KG1 (cell line): ENCODE results near the gene ZFAND6.

ENCODE experiments used
- DNase-seq: peaks from one replicate; lab custom pipeline; 2025; lab: John Stamatoyannopoulos, UW

The ZFAND6 gene

DNA sequence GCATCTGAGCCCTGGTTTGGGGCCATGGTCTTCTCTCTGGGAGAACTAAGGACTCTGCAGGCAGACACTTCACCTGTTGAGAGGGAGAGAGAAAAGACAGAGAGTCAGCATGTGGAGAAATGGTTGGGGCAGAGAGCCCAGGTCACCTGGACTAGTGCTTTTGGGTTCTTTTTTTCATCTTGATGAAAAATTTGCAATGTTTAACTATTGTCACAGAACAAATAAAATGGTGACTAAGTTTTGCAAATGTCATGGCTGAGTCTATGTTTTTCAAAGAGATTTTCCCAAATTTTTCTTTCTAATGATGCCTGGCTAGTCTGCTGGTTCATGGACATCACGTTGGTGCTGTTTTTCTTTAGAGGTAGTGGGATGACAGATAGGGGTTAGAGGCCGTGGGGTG is 111.1 kb downstream of the ZFAND6 start:
- DNase-seq = no peak

DNA sequence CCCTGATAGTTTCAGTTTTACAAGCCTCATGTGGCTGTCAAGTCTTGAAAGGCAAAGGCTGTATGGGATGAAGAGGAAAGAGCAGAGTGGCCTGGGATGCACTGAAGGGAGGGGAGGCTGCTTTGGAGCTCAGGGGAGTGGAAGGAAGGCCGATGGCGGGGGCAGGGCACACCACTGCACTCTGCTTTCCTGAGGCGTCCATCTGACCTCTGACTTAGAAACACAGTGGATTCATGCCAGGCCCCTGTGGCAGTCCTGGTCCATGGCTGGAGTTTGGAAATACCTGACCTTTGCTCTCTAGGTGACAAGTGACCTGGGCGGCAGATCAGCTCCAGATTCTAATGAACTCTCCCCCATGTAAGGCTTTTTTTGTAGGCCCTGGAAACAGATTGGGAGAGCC is 112.3 kb downstream of the ZFAND6 start:
- DNase-seq = no peak

DNA sequence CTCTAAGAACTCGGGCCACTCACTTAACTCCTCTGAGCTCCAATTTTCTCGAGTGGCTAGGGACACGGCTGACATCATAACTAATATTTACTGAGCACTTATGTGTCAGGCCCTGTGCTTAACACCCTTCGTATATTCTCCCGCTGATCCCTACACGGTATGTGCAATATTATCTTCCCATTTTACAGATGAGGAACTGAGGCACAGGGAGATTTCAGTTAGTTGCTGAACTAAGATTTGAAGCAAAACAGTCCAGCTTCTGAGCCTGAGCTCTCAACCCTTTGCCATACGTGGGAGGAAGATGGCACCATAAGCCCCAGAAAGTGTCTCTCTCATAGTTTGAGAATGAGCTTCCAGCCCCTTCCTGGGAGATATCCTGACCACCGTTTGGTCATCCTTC is 112.9 kb downstream of the ZFAND6 start:
- no peak for DNase-seq

DNA sequence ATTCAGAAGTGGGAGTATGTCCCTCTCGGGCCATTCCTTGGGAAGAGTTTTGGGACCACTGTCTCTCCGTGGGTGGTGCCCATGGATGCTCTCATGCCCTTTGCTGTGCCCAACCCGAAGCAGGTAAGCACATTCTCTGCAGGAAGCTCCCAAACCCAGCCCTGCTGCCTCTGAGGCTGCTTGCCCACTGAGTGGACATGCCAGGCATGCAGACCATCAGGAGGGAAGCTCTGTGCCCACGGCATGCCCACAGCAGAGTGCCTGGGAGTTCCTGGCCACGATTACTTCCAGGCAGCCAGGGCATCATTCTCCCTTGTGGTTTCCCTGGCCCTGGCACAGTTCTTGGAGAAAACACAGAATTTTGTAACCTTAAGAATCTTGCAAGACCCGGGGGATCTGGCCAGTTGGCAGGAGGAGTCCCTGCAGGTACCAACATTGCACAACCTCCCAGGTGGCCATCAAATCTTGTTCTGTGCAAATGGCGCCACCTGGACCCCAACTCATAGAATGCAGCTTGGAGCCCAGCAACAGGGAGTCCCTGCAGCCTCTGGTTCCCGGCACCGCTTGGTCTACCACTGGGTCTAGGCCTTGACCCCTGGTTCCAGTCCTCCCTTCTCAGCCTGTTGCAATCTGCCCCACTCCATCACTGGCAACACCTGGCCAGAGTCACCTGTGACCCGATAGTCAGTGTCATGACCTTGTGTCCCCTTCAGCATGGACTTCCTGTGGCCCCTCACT is 113.7 kb downstream of the ZFAND6 start:
- no peak for DNase-seq

DNA sequence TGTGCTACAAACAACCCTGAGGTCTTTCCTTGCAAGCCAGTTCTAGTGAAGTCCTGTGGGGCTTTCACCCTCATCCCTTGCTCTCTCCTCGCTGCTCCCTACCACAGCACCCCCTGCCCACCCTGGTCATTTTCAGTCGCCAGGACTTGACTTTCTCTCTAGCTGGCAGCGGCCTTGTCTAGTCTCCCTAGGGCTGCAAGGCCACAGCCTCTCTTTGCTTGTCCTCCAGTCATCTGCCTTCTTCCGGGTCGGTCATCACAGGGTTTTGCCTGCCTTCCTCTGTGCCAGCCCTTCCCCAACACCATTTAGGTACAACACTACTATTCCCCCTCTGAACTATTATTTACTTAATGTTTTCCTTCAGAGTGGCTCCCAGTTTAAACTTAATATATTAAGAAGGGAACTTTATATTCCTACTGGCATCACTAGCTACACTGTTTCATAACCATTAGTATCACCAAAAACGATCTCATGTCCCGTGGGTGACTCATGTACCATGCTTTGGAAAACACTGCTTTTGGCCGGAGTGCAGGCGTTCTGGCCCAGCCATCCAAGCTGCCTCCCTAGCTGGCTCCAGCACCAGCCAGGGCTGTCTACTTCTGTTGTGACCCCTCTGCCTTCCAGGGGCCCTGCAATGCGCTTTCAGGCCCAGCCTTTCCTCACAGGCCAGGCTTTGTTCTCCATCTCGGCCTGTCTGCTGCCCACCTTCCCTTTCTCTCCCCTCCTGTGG is 114.7 kb downstream of the ZFAND6 start:
- no peak for DNase-seq

DNA sequence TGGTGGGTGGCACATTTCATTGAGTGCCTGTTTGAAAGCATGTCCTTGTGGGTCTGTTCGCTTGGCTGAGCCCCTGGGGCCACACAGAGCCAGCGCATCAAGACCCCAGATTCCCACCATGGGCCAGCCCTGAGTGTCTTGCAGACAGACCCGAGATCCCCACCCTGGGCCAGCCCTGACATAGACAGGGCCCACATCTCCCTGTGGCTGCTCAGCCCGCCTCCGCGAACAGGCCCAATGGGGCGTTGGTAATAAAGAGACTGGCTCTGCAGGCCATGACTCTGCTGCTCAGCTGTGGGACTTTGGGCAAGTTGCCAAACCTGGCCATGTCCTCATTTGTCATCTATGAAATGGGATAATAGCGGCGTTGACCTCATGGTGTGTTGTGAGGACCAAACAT is 116.0 kb downstream of the ZFAND6 start:
- DNase-seq = no peak

DNA sequence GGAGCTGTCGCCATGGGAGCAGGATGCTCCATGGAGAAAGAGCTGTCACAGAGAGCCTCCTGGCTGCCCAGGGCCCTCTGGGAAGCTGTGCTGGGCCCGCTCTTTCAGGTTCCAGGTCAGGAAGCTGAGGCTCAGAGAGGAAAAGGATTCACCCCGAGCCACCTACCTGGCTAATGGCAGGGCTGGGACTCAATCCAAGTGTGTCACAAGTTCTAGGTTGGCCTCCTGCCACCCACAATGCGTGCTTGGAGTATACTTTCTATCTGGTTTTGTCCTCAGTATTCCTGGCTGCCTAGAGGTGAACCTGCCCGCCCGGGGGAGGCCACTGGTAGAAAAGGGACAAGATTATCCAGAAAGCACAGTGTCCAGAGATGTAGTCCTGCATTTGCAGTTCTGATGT is 117.0 kb downstream of the ZFAND6 start:
- no peak for DNase-seq

DNA sequence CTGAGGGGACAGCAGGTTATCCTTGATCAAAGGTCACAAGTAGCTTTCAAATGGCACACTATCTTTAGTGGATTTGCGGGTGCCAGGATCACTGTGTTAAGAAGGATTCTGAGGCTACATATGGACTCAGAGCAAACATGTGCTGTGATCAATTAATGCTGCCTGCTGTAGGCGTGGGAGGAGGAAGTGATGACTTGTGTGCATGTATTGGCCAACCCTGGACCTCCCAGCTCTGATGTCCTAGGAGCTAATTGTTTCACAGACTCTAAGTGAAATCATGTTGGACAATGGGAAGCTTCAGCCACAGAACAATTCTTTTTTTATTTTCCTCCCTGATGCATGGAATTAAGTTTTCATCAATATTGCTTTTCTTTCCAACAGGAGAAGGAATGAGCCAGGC is 117.7 kb downstream of the ZFAND6 start:
- no peak for DNase-seq

DNA sequence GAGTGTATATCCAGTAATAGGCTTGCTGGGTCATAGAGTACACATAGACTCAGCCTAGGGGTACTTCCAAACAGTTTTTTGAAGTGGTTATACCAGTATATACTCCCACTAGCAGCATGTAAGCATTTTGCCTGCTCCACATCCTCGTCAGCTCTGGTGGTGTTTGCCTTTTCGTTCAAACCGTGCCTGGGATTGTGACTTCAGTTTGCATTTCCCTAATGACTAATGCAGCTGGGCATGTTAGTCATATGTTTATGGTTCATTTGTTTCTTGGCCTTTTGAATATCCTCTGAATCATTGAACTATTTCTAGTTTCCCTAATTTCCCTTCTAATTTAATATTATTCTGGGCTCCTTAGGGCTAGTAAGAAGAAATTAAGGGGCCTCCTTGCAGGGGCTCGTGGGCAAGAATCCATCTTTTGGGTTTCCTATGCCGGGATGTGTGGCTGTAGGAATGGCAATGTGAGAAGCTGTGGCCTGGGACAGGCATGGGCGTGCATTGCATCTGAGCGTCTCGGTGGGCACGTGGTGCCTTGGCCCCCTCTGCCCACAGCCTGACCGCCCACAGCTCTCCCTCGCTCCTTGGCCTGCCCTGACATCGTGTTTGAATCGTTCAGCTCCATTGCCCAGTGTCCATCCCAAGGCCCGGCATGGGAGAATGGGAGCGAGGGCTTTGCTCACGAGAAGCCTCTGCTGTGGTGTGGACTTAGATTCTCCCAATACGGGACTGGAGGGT is 119.7 kb downstream of the ZFAND6 start:
- DNase-seq = no peak

DNA sequence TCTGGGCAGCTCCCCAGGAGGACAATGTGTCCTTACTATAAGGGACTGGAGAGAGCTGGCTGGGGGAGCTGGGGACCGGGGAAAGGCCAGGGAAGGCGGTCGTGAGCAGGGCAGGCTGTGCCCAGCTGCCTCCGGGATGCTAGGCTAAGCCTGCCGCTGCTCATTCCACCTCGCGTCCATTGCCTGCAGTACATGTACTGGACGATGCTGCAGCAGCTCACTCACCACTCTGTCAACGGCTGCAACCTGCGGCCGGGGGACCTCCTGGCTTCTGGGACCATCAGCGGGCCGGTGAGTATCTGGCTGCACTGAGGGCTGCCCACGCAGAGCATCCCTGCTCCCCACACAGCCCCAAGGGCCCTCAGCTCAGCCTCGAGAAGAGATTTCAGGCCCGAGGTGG is 120.5 kb downstream of the ZFAND6 start:
- DNase-seq = no peak

DNA sequence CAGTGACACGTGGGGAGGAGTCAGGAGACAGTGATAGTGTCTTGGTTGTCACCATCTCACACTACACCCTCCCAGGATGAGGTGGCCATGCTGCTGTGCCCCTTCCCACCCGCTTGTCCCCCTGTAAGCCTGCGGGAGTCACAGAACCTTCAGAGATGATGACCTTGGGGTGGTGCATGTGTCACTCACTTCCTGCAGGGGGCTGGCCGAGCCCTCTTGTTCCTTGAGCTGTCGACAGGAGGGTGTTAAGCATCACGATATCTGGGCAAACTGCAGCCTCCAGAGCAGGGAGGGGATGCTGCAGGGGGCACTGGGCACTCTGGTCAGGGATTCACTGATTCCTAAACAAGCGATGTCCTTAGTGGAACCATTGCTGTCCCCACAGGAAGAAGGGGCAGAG is 121.0 kb downstream of the ZFAND6 start:
- no peak for DNase-seq

DNA sequence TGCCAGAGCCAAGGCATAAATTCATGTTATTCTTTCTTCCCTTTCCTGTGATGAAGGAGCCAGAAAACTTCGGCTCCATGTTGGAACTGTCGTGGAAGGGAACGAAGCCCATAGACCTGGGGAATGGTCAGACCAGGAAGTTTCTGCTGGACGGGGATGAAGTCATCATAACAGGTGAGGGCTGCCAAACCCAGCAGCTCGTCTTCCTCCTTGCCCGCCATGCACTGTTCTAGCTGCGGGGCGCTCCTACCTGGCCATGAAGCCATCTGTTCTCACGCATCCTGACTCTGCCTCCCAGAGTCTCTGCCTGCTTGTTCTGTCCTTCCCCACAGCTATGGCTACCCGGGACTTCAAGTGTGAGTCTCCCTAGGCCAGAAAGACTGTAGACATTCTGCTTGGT is 121.5 kb downstream of the ZFAND6 start:
- no peak for DNase-seq

DNA sequence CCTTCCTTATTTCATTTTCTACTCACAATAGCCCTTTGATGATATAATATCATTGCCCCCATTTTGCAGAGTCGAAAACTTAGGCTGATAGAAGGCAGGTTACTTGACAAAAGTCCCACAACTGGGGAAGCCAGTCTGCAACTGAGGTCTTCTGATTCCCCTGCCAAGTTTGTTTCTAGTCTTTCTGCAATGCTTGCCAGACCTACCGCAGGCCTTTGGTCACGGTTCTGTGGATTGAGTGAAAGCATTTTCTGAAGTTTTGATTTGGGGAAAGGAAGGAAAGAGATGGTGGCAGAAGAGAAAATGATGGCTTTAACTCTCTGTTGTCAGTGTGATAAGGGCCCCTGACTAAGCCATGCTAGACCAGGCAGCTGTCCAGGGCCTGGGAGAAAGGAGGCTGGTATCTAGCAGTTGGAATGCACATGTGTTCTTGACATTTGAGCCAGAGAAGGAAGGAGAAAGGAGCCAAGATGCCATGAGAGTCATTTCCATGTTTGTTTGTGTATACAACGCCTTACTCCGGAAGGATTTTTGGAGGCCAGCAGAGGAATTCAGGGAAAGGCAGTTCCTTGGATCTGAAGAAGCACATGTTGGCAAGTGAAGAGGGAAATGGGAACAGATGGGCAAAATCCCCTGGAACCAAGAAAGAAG is 123.3 kb downstream of the ZFAND6 start:
- no peak for DNase-seq

DNA sequence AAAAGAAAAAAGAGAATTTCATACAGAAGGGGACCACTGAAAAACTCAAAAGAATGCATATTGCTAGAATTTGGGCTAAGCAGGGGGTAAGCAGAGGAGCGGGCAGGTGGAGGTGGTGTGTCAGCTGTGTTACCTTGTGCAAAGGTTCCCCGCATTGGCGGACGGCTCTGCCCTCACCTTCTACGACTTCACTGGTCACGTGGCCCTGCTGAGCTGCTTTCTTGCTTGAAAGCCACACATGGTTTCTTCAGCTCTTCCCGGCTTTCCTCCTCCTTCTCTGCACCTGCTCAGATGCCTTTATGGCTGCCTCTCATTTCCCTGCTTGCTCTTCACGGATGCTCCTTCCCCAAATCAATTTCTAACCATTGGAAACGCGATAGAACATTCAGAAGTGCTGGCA is 123.8 kb downstream of the ZFAND6 start:
- DNase-seq = no peak

DNA sequence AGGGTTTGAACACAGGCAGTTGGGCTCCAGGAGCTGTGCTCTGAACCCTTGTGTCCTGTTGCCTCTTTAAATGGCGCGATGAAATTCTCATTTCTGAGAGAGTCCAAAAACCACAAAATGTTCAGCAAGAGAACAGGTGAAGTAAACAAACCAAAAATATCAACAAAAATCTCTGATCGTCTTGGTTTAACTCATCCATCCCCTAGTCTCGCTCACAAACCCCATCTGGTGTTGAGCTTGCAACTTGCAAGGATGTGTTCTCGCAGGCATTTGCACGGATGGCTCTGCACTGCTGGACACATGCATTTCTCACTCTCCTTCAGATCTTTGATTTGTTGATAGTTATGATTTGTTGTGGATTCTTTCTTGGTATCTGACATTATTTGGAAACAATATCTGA is 124.4 kb downstream of the ZFAND6 start:
- DNase-seq = no peak

DNA sequence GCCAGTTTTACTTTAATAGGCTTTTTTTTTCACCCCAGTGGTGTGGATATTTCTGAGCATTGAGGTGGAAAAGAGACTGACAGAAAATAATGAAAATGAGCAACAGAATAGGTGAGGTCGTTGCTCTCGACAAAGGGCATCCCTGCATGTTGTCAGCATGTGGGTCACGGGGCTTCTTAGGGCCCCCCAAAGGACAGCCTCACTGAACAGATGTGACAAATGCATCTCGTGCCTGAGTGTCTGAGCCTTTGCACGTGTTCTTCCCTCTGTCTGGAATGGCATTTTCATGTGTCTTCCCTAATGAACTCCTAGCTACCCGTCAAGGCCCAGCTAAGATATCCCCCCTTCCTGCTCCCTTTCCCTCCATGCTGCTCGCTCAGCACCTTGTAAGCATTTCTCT is 125.1 kb downstream of the ZFAND6 start:
- no peak for DNase-seq

DNA sequence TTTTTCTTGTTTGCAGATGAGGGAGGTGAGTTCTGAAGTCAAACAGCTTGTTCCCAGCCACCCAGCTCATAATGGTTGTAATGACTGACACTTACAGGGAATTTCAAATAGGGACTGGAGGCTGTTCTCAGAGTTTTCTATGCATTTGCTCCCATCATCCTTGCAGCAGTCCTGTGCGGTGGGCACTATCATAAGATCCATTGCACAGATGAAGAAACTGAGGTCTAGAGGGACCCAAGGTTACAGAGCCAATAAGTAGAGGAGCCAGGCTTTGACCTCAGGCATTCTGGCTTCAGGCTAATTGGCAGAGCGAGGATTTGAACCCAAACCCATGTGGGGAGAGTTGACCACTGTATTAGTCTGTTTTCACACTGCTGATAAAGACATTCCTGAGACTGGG is 125.7 kb downstream of the ZFAND6 start:
- no peak for DNase-seq

DNA sequence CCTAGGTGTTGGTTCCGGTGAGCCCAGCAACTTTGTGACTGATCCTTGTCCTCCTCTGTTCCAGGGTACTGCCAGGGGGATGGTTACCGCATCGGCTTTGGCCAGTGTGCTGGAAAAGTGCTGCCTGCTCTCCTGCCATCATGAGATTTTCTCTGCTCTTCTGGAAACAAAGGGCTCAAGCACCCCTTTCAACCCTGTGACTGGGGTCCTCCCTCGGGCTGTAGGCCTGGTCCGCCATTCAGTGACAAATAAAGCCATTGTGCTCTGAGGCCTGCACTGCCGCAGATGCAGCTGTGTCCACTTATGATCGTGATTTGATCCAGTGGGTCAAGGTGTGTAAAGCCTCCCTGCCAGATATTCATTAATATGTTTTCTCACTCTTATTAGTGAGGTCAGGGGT is 126.6 kb downstream of the ZFAND6 start:
- DNase-seq = no peak

DNA sequence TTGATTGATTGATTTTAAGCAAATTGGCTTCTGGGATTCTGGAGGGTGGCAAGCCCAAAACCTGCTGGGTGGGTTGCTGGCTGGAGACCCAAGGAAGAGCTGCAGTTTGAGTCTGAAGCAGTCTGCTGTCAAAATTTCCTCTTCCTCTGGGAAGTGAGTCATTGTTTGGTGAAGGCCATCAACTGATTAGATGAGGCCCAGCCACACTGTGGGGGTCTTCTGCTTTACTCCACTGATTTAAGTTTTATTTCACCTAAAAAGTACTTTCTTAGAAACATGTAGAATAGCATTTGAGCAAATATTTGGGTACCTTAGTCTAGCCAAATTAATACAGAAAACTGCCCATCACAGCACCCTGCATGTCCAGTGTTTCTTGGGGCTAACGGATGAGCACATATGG is 127.1 kb downstream of the ZFAND6 start:
- no peak for DNase-seq
